GM19043 (cell line): ENCODE results near the gene RBM10.

Experiments
- ATAC-seq: cut with Tn5 transposase; IDR thresholded peaks from one replicate; pipeline ENCODE4 v1.9.1; 2021; ENCODE audit warnings: low read depth; ENCODE audit not compliant: unreplicated experiment

Gene RBM10

GRCh38 chrX:47216393-47216925 is 71.4 kb downstream of the RBM10 start:
- ATAC-seq, result no peak

GRCh38 chrX:47217121-47217851 is 72.3 kb downstream of the RBM10 start:
- no peak for ATAC-seq

- ATAC-seq, result peak; percentile 89
Measured at GRCh38 chrX:47217852-47218279, 72.8 kb downstream of the RBM10 start.

GRCh38 chrX:47218280-47218919 is 73.4 kb downstream of the RBM10 start, which contains the start of gene CDK16:
Gene CDK16 (plus strand): TSS chrX:47218681. CDS start chrX:47223558, 4,877 bp downstream.
- peak; percentile 34 for ATAC-seq

GRCh38 chrX:47218920-47219815 is 74.1 kb downstream of the RBM10 start:
- ATAC-seq, result no peak

GRCh38 chrX:47221756-47222155 is 76.7 kb downstream of the RBM10 start:
- no peak for ATAC-seq

- no peak for ATAC-seq
Measured at GRCh38 chrX:47222751-47223350, 77.8 kb downstream of the RBM10 start.

- no peak for ATAC-seq
Measured at GRCh38 chrX:47223476-47224250, 78.6 kb downstream of the RBM10 start.

GRCh38 chrX:47224266-47224895 is 79.4 kb downstream of the RBM10 start:
- ATAC-seq, result no peak

- no peak for ATAC-seq
Measured at GRCh38 chrX:47224896-47225290, 79.9 kb downstream of the RBM10 start.

- no peak for ATAC-seq
Measured at GRCh38 chrX:47226071-47226470, 81.0 kb downstream of the RBM10 start.

- no peak for ATAC-seq
Measured at GRCh38 chrX:47226531-47227333, 81.7 kb downstream of the RBM10 start.

- no peak for ATAC-seq
Measured at GRCh38 chrX:47227334-47227583, 82.2 kb downstream of the RBM10 start.

GRCh38 chrX:47228550-47229270 is 83.7 kb downstream of the RBM10 start:
- ATAC-seq, result no peak

- no peak for ATAC-seq
Measured at GRCh38 chrX:47229427-47229826, 84.4 kb downstream of the RBM10 start.

- no peak for ATAC-seq
Measured at GRCh38 chrX:47230136-47230868, 85.3 kb downstream of the RBM10 start.

GRCh38 chrX:47231167-47231566 is 86.1 kb downstream of the RBM10 start:
- ATAC-seq, result no peak
